Subcutaneous adipose tissue (tissue), 4 donors: ENCODE measurements around the gene CLEC17A. TPM values are rescaled to one million over a fixed set of nuclear protein-coding genes. Genes with fewer than 3 reads are reported as not detected.

Experiments used
- CTCF ChIP-seq: fragments of 450-650 bp; IDR thresholded peaks from one replicate; pipeline ENCODE4 v1.5.1; 2016; ENCODE audit warnings: low read depth, mild to moderate bottlenecking, control low read depth, antibody characterized with exemption, moderate library complexity
- small RNA-seq: library from RNA; depleted of rRNA; stranded (forward); fragments of <200 nt; gene quantifications from one replicate; pipeline ENCODE3, GENCODE V24; 2016
- total RNA-seq, 4 donors: library from RNA; depleted of rRNA; stranded (reverse); fragments of >200 nt; gene quantifications; one replicate each; pipeline ENCODE4 v1.1.0, GENCODE V29; 2016

CLEC17A gene
- total RNA-seq, 4 donors from 2014 or later: not detected

DNA sequence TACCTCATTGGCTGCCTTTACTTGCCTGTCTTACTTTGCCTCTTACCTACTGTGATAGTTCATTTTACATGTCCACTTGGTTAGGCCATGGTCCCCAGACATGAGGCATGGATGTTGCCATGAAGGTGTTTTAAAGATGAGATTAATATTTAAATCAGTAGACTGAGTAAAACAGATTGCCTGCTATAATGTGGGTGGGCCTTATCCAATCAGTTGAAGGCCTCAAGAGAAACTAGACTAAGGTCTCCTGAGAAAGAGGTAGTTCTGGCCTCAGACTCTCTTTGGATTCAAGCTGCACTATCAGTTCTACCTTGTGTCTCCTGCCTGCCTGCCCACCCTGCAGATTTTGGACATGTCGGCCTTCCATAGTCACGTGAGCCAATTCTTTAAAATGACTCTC lies 65.6 kb downstream of the CLEC17A start:
- TF ChIP-seq CTCF: no peak

DNA sequence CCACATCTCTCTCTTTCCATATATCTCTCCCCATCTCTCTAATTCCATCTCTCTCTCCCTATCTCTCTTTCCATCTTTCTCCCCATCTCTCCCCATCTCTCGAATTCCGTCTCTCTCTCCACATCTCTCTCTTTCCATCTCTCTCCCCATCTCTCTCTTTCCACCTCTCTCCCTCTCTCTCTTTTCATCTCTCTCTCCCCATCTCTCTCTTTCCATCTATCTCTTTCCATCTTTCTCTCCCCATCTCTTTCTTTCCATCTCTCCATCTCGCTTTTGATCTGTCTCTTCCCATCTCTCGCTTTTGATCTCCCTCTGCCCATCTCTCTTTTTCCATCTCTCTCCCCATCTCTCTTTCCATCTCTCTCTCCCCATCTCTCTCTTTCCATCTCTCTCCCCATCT lies 66.1 kb downstream of the CLEC17A start:
- no peak for TF ChIP-seq CTCF

GRCh38 chr19:14650161-14650560 lies 67.3 kb downstream of the CLEC17A start:
- no peak for TF ChIP-seq CTCF

- TF ChIP-seq CTCF: no peak
Measured at GRCh38 chr19:14654786-14655560, 72.1 kb downstream of the CLEC17A start.

DNA sequence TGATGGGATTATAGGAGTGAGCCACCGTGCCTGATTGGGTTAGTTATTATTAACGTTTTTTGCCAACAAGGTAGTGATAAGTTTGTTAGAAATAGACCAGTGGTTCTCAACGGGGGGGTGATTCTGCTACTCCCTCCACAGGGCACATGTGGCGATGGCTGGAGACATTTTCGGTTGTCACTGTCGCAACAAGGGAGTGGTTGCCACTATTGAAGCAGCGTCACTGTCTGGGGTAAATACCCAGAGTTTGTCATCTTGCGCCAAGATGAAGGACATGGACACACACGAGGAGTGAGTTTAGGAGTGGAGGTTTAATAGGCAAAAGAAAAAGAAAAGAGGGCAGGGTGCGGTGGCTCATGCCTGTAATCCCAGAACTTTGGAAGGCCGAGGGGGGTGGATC lies 72.8 kb downstream of the CLEC17A start:
- no peak for TF ChIP-seq CTCF

- no peak for TF ChIP-seq CTCF
Measured at GRCh38 chr19:14659874-14660489, 77.1 kb downstream of the CLEC17A start.

GRCh38 chr19:14661372-14661924 lies 78.6 kb downstream of the CLEC17A start:
- TF ChIP-seq CTCF: no peak

Small RNA genes within 50 kb of the gene (small RNA-seq; reads per million reads assigned to genes)
- gene AC022149.2: not detected
- gene RN7SL842P: not detected

Other genes starting within 250 kb of the CLEC17A start
- 10 to 100 TPM; 26.0 to 60.2 (median 29.1) TPM for gene ADGRE5, start 201.6 kb upstream of the CLEC17A start, total RNA-seq
- gene DDX39A, start 163.7 kb upstream of the CLEC17A start, total RNA-seq: 10 to 100 TPM; 45.8 to 67.1 (median 56.7) TPM
- gene PKN1, start 149.8 kb upstream of the CLEC17A start, total RNA-seq: 100 to 1,000 TPM in 1 of 4 donors, 10 to 100 TPM in 3; 47.8 to 136 (median 75.8) TPM
- gene PTGER1, start 107.7 kb upstream of the CLEC17A start, total RNA-seq: under 1 TPM in 1 of 4 donors, not detected in 3; 0.49 TPM
- gene GIPC1, start 87.0 kb upstream of the CLEC17A start, total RNA-seq: 10 to 100 TPM; 36.4 to 95.5 (median 48.9) TPM
- 100 to 1,000 TPM in 1 of 4 donors, 10 to 100 TPM in 3; 45.9 to 104 (median 66.3) TPM for gene DNAJB1, start 64.7 kb upstream of the CLEC17A start, total RNA-seq
- gene TECR, start 53.5 kb upstream of the CLEC17A start, total RNA-seq: 10 to 100 TPM; 36.8 to 86.7 (median 62.4) TPM
- 100 to 1,000 TPM; 293 to 484 (median 411) TPM for gene NDUFB7, start 11.0 kb upstream of the CLEC17A start, total RNA-seq
- gene ADGRE3, start 91.8 kb downstream of the CLEC17A start, total RNA-seq: under 1 TPM in 2 of 4 donors, not detected in 2; 0.34 to 0.38 TPM
- gene ZNF333, start 107.0 kb downstream of the CLEC17A start, total RNA-seq: 10 to 100 TPM; 17.4 to 47.5 (median 25.8) TPM
- gene ADGRE2, start 195.5 kb downstream of the CLEC17A start, total RNA-seq: 10 to 100 TPM in 1 of 4 donors, 1 to 10 TPM in 3; 2.3 to 18.4 (median 4.1) TPM